ENCODE results near the gene UCN3.
"Not testable (repeated sequence)": the region's sequence is repeated elsewhere in the genome, so short reads cannot be mapped to it uniquely, and the experiment has no call there.

The UCN3 gene

DNA sequence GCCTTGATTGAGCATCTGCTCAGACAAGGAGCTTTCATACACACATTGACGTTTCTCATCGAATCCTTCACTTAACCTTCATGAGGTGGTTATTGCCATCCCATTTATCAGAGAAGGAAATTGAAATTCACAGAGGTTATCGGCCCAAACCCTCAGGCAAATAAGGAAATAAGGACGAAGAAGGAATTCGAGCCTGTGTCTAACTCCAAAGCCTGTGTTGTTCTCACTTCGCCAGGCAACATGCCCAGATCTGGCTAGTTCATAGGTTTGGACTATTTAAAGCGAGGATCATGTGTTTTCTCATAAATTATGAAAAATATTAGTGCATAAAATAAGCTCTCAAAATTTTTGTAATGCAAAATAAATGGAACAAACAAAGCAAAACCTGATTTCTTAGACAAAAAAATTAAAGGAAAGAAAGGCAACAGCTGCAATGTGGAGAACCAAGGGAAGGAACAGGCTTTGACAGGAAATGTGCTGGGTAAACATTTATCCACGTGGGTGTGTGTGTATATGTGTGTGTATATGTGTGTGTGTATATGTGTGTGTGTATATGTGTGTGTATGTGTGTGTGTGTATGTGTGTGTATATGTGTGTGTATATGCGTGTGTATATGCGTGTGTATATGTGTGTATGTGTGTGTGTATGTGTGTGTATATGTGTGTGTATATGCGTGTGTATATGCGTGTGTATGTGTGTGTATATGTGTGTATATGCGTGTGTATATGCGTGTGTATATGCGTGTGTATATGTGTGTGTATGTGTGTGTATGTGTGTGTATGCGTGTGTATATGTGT is 4.8 kb downstream of the UCN3 start:
- no peak for DNase-seq

DNA sequence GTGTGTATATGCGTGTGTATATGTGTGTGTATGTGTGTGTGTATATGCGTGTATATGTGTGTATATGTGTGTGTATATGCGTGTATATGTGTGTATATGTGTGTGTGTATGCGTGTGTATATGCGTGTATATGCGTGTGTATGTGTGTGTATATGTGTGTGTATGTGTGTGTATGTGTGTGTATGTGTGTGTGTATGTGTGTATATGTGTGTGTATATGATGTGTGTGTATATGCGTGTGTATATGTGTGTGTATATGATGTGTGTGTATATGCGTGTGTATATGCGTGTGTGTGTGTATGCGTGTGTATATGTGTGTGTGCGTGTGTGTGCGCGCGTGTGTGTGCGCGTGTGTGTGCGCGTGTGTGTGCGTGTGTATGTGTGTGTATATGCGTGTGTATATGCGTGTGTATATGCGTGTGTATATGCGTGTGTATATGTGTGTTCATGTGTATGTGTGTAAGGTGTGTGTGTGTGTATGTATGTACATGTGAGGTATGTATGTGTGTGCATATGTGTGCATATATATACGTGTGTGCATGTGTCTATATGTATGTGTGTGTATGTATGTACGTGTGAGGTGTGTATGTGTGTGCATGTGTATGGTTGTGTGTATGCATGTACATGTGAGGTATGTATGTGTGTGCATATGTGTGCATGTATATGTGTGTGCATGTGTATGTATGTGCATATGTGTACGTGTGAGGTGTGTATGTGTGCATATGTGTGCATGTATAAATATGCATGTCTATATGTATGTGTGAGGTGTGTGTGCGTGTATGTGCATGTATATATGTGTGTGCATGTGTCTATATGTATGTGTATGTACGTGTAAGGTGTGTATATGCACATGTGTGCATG is 6.0 kb downstream of the UCN3 start:
- no peak for DNase-seq

- no peak for DNase-seq
Observed at GRCh38 chr10:5373307-5373706, 8.5 kb downstream of the UCN3 start.

DNA sequence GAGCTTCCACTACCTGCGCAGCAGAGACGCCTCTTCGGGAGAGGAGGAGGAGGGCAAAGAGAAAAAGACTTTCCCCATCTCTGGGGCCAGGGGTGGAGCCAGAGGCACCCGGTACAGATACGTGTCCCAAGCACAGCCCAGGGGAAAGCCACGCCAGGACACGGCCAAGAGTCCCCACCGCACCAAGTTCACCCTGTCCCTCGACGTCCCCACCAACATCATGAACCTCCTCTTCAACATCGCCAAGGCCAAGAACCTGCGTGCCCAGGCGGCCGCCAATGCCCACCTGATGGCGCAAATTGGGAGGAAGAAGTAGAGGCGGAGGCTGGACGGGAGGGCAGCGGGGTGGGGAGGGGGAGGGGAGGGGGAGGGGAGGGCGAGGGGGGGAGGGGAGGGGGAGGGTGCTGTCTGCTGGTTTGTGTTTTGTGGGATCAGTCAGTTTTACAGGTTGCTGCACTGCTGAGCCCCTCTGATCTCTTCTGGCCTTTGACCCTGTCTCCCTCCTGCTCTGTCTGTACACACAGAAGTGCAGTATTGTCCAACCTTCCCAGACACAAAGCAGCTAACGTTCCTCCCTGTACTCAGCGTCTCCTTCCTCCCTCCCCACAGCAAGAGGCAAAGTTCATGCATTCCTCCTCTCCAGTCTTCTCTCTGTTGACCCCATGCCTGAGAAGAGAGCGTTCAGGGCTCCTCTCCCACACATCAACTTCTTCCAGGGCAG is 9.3 kb downstream of the UCN3 start:
- DNase-seq = no peak

GRCh38 chr10:5376450-5376849 is 11.7 kb downstream of the UCN3 start:
- DNase-seq = no peak

DNA sequence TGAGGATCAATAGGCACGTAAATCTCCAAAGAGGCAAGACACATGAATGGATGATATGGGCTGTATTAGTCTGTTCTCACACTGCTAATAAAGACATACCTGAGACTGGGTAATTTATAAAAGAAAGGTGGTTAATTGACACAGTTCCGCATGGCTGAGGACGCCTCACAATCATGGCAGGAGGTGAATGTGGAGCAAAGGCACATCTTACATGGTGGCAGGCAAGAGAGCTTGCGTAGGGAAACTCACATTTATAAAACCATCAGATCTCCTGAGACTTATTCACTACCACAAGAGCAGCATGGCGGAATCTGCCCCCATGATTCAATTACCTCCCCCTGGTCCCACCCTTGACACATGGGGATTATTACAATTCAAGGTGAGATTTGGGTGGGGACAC is 14.4 kb downstream of the UCN3 start:
- DNase-seq = not testable (repeated sequence)

- not testable (repeated sequence) for DNase-seq
Observed at GRCh38 chr10:5380395-5380794, 15.6 kb downstream of the UCN3 start.

- DNase-seq = no peak
Observed at GRCh38 chr10:5381187-5381586, 16.4 kb downstream of the UCN3 start.

DNA sequence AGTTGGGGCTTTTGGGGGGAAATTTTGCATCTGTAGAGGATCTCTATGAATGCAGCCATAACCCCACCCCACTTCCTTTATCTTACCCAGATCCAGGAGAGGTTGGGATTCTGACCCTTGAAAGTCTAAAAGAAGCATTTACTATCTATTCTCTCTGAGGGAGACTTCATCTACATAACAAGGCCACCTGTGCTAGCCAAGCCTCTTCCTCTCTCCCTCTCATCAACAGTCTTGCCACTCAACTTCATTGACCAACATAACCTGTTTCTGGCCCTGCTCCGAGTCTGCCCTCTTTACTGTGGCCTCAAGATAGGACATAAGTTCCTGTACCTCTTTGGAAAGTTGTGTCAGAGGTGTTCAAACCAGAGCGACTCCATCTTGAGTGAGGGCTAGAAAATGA is 20.5 kb downstream of the UCN3 start:
- DNase-seq = no peak

DNA sequence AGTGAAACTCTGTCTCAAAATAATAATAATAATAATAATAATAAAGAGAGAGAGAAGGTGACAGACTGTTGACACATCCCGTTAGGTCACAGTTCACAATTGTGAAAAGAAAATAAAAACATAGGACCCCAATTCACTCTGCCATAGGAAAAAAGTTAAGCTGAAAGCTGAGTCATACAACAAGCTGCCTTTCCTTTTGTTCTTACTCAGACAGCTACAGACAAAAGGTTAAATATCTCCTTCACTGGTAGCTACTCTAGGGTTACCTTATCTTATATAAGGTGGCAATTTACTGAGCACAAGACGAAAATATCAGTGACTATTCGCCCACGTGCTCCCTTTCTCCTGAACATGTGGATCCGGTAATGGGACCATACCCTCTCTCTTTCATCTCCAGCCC is 22.4 kb downstream of the UCN3 start:
- no peak for DNase-seq

DNA sequence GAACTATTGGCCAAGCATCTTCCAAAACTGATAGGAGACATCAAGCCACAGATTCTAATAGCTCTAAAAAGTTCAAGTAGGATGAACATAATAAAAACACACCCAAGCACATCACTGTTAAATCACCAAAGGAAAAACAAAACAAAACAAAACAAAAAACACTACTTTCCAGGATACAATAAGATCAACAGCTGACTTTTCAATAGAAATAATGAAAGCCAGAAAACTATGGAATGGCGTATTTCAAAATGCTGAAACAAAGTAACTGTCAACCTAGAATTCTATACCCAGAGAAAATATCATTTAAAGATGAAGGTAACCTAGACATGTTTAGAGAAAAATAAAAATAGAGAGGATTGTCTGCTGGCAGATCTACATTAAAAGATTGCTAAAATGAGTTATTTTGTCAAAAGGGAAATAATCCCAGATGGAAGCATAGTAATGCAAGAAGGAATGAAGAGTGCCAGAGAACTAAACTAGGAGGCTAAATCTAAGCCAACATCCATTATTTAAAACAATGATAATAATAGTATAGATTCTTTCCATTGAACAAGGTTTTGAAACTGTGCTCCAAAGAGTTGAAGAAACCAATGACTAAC is 25.9 kb downstream of the UCN3 start:
- no peak for DNase-seq

DNA sequence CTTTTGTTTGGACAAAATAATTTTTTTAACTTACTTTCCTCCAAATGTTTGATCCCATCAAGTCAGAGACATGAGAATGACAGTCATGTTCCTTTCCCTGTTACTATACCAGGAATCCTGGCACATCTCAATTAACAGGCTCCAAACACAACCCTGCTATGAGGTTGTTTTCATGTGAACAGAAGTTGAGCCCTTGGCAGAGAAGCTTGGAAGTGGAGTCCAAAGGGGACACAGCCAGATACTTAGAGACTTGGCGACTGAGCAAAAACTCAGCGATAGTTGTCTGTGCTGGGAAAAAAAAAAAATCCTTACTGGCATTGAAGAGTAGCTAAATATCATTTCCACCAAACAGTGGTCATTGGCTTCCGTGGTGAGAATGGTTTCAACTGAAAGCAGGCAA is 27.0 kb downstream of the UCN3 start:
- DNase-seq = no peak

GRCh38 chr10:5393529-5393928 is 28.8 kb downstream of the UCN3 start:
- DNase-seq = no peak

DNA sequence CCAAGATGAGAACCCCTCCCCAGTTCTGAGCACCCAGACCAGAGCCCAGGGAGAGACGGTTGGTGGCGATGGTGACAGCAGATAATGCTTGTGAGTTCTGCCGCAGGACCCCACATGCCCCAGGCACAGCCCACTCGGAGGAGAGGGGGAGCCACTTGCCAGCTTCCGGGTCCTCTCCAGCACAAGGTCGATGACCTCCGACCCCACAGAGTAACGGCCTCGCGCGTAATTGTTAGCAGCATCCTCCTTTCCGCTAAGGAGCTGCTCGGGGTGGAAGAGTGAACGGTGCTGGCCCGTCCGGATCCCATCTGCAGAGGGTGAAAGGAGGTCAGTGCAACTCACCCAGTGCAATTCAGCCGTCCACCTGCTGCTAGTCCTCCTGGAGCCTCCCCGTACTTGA is 30.4 kb downstream of the UCN3 start:
- DNase-seq = no peak

DNA sequence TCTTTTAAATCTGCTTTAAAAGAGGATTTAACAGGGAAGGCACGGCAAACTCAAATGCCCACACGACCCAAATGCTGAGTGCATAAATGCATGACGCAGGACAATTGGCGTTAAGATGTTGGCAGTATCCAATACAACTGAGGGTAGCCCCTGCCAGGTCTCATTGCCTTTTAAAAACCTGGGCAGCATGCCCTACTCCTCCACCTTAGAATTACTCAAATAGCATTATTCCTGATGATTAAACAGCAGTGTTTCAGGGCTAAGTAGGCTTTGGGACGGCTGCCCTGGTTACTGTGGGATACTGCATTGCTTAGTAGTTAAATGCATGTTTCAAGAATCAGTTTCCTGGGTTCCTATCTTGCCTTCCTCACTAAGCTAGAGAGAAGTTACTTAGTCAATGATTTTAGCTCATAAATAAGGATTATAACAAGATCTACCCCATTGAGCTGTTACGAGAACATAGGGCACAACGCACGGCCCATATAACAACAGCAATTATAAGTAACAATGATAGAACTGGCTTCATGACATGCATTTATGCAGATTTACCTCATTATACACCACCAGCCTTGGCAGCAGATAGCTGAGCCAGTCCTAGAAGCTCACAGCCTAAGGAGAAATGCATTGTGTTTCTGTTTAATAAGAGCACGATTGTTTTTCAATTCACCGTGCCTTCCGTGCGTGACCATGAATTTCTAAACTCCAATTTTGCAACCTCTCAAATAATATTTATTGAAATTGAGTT is 32.0 kb downstream of the UCN3 start:
- no peak for DNase-seq

DNA sequence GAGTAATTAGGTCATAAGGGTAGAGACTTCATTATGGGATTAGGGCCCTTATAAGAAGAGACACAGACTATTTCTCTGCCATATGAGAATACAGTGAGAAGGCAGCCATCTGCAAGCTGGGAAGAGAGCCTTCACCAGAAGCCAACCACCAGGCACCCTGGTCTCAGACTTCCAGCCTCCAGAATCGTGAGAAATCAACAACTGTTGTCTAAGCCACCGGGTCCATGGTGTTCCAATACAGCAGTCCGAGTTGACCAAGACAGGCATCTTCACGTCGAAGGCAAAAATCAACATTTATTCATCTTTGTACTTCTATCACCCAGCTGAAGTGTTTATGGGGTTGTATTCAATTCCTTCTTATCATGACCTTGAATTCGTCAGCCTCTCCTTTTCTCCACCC is 34.6 kb downstream of the UCN3 start:
- DNase-seq = no peak

DNA sequence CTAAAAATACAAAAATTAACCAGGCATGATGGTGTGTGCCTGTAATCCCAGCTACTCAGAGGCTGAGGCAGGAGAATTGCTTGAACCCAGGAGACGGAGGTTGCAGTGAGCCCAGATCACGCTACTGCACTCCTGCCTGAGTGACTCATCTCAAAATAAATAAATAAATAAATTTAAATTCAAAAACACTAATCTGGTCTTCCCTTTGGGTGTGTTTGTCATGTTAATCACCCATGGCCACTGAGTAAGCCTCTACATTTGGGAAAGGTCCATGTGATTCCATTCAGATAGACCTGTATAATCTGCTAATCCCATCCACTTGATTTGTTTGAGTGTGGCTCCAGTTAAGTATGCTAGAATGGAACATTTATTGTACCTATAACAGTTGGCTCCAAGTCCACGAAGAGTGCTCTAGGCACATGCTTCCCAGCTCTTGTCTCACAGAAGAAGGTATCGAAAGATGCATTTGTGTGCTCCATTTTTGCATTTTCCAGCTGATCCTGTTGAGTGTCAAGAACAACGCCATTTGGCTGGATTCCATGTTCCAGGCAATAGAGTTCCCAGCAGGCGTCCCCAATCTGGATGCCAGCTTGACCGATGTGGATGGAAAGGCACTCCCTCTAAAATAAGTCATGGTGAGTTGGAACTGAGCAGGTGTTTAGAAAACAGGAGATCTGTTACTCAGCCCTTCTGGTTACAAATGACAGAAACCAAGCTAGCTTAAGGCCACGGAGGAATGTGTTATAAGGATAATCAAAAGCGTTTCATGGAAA is 35.9 kb downstream of the UCN3 start:
- no peak for DNase-seq

- DNase-seq = no peak
Observed at GRCh38 chr10:5402798-5403197, 38.0 kb downstream of the UCN3 start.

GRCh38 chr10:5404208-5405041 is 39.7 kb downstream of the UCN3 start, which contains the start of gene TUBAL3:
Gene TUBAL3, minus strand, starts transcription at chr10:5404828. Its CDS starts 36 bp downstream, at chr10:5404792.
- no peak for DNase-seq

- DNase-seq = no peak
Observed at GRCh38 chr10:5406918-5407317, 42.2 kb downstream of the UCN3 start.

DNA sequence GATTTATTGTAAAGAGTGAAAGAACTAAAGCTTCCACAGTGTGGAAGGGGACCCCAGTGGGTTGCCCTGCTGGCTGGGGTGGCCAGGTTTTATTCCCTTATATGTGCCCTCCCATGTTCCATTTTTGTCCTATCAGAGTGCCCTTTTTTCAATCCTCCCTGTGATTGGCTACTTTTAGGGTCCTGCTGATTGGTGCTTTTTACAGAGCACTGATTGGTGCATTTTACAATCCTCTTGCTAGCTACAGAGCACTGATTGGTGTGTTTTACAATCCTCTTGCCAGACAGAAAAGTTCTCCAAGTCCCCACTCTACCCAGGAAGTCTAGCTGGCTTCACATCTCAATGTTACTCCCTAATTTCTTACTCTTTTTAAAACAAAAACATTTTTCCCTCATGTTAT is 46.0 kb downstream of the UCN3 start:
- DNase-seq = not testable (repeated sequence)
